DMS153 (cell line): Measurements from ENCODE around the gene SLC4A2.
A peak's percentile ranks its signal among the peaks of the same experiment; 100 is the strongest.

Experiments
- DNase-seq: peaks from one replicate; lab custom pipeline; 2025; lab: John Stamatoyannopoulos, UW

SLC4A2 gene

DNA sequence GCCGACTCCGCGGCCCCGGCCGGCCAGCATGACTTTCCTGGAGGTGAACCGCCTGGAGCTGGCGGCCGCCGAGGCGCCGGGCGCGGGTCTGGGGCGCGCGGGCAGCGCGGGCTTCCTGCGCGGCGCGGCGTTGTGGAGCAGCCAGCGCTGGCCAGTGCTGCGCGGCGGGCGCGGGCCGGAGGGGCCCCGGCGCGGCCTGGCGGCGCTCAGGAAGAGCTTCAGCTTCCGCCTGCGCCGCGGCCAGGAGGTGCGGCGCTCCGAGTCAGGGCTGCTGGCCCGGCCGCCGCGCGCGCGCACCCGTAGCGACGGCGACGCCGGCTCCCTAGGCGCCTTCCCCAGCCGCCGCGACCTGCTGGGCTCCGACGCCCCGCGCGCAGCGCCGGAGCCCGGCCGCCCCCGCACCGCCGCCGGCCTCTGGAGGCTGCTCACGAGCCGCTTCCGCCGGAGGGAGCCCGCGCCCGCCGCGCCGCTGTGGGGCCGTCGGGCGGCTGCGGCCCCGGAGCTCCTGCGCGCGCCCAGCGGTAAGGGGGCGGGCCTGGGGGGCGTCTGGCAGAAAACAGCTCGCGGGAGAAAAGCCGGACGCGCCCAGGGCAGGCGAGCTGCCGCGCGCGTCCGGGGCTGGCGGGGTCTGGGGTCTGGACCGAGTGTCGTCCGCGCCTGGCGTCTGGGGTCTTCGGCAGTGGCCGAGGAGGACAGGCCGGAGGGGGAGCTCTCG, 55.9 kb downstream of the SLC4A2 start:
- DNase-seq = no peak

DNA sequence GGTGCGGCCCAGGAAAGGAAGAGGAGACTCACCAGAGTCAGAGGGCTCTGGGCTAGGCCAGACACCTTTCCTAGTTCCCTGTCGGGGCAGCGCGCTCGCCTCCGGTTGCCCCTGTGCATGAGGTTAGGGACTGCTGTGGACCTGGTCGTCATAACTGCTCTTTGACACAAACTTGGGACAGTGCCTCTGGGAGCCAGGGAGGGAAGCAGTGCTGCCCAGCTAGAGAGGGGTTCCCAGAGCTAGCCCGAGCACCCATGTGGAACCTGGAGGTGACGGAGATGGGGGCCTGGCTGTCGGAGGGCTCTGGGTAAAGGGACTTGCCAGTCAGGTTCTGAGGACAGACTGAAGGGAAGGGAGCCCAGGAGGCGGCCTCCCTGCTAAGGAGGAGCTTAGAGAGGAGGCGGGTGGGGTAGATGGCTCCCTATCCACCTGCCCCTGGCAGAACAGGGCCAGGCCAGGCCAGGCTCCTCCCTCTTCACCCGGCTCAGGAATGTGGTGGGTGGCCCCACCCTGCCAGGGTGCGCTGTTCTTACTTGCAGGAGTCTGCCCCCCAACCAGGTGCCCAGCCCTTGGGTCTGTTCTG, 56.5 kb downstream of the SLC4A2 start:
- no peak for DNase-seq

DNA sequence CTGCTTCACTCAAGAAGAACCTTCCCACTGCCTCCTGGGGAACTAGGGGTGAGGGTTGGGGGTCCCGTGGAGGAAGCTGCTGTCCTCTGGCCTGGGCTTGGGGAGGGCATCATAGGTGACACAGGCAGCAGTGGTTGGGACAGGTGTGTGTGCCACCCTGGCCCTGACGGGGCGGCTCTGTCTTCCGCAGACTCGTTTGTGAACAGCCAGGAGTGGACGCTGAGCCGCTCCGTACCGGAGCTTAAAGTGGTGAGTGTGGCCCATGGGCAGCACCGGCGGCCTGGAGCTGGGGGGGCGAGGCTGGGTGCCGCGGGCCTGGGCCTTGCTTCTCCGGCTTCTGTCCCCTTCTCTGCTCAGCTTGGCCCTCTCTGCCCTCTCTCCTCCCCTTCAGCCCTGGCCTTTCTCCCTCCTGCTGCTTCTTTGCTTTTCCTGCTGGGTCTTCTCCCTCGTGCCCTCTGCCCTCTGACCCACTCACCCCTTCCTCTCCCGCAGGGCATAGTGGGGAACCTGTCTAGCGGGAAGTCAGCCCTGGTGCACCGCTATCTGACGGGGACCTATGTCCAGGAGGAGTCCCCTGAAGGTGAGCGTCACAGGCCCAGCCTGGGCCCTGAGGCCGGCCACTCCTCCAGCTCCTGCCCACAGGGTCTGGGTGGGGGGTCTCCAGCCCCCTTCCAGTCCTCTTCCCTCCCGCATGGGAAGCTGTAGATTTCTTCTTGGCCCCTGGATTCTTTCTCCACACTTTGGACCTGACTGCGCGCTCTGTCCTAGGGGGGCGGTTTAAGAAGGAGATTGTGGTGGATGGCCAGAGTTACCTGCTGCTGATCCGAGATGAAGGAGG, 57.4 kb downstream of the SLC4A2 start:
- no peak for DNase-seq

DNA sequence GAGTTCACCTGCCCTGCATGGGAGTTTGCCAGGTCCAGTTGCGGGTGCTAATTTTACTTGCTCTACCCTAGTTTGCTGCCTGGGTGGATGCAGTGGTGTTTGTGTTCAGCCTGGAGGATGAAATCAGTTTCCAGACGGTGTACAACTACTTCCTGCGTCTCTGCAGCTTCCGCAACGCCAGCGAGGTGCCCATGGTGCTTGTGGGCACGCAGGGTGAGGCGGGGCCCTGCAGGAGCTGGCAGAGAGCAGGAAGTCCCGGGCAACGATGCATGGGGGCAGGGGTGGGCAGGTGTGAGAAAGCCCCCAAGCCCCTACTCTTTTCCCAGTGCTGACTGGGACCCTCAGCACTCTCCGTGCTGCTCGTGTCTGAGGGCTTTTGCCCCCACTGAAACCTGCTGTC, 58.2 kb downstream of the SLC4A2 start:
- no peak for DNase-seq

DNA sequence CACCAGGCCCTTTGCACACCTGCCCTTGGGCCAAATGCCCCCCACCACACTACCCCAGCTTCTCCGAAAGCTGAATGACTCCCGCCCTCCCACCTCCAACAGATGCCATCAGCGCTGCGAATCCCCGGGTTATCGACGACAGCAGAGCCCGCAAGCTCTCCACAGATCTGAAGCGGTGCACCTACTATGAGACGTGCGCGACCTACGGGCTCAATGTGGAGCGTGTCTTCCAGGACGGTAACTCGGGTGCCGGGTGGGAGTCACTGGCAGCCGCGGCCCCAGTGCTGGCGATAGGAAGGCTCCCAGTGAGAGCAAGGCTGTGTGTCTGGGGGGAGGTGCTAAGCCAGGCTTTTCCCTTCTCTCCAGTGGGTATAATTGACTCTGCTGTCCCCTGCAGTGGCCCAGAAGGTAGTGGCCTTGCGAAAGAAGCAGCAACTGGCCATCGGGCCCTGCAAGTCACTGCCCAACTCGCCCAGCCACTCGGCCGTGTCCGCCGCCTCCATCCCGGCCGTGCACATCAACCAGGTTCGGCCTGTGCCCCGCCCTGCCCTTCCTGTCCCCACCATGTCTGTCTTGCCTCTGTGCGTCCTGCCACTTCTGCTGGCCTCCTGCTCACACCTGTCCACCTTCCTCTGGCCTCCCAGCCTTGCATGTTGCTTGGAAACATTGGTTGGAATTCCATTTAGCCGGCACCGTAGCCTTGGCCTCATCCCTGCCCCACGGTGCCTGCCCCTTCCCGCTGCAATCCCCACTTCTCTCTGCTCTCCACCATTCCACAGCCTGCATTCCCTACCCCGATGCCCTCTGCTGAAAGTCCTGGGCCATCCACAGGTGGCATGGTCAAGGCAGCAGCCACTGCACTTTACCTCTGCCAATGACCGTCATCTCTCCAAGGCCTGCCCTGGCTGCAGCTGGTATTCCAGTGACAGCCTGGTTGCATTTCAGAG, 59.0 kb downstream of the SLC4A2 start:
- DNase-seq = no peak

DNA sequence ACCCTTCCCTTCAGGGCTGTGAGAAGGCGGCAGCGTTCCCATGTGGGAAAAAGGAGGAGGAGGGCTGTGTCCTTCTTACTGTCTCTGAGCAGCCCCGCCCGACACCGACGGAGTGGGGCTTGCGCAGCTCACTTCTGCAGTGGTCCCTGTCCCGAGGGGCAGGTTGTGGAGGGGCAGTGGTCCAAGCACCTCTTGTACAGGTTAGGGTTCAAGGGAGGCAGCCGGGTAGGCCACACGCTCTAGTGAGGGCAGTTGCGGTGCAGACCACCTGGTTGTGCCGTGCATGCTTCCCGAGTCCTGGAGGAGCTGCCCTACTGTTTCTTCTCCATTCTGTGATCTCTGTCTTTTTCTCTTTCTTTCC, 59.6 kb downstream of the SLC4A2 start:
- no peak for DNase-seq

DNA sequence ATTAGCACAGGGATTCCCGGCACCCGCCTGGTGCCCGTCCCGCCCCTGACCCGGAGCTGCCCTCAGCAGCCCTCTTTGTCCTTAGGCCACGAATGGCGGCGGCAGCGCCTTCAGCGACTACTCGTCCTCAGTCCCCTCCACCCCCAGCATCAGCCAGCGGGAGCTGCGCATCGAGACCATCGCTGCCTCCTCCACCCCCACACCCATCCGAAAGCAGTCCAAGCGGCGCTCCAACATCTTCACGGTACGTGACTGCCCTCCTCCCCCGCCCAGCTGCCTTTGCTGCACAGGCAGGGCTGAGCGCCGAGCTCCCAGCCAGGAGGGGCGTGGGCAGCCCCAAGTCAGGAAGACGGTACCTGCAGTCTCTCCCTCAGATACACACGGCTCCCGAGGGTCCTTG, 60.5 kb downstream of the SLC4A2 start:
- DNase-seq = no peak

DNA sequence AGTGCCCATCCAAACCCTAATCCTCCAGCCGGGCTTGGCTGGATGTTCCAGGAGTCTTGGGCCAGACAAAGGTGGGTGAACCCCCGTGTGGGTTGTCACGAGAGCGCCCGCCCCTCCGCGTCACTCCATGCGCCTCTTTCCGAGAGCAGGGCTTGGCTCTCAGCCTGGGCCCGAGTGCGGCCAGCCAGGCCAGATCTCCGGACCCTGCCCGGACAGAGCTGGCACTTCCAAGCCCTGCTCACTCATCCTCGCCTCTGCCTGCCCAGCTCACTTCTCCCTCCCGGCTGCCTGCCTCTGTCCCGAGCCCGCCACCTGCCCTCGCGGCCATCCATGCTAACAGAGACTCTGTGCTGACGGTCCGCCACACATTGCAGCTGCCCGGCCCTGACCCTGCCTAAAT, 61.5 kb downstream of the SLC4A2 start:
- no peak for DNase-seq

DNA sequence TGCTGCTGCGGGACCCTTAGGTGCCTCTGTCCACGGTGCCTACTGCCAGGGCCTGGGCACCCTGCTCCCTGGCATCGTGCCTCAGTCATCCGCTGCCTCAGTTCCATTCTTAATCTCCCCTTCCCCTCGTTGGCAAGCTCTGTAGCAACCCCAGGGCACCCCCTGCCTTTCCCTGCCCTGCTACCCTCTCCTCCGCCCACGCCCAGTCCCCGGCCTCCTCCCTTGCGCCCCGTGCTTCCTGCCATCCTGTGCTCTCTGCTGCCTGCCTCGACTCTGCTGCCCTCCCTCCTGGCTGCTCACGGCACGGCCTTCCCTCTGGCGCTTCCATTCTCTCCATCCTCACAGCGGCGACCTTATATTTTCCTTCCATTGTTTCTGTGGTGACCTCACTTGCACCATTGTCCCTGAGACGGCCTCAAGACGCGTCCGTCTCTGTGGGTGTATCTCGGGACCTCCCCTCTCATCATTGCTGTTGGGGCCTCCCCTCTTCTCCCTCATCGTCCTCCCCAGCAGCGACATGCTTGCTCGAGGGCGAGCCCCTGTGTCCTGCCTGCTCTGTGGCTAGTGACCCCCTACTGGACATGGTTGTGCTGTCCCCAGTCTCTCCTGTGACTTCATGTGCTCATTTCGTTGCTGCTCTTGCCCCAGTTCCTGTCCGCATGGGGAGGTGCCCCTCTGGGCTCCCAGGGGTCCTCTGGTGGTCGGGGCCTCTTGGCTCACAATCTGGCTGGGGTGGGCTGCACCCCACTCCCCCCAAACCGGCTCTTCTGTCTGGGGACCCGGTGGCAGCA, 62.2 kb downstream of the SLC4A2 start:
- no peak for DNase-seq

DNA sequence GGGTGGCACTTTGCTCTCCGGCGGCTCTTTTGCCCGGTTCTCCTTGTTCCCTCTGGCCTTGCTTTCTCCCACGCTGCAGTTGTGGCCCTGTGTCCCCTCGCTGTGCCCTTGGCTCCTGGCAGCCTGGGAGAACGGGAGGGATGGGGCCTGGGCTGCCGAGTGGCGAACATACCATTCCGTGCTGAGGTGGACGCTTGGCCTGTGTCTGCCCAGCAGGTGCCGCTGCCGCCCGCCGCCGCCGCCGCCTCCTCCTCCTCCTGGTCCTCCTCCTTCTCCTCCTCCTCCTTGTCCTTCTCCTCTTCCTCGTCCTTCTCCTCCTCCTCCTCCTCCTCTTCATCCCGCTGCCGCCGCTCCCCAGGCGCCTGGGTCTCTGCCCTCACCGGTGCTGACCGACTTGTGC, 62.9 kb downstream of the SLC4A2 start:
- no peak for DNase-seq

DNA sequence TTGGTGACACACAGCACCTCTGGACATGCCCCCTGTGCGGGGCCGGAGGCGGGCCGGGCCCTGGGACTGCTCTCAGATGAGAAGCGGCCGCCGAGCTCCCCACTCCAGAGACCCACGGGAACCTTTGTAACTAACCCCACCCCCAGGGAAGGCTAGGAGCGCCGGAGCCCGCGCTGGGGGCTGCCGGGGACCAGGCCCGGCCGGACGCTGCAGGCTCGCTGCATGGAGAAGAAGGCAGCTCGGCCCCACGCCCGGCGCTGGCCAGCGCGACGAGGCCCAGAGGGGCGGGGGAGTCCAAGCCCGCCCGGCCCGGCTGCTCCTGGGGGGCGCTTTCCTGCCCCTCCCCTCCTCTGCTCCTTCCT, 63.4 kb downstream of the SLC4A2 start:
- DNase-seq = no peak

DNA sequence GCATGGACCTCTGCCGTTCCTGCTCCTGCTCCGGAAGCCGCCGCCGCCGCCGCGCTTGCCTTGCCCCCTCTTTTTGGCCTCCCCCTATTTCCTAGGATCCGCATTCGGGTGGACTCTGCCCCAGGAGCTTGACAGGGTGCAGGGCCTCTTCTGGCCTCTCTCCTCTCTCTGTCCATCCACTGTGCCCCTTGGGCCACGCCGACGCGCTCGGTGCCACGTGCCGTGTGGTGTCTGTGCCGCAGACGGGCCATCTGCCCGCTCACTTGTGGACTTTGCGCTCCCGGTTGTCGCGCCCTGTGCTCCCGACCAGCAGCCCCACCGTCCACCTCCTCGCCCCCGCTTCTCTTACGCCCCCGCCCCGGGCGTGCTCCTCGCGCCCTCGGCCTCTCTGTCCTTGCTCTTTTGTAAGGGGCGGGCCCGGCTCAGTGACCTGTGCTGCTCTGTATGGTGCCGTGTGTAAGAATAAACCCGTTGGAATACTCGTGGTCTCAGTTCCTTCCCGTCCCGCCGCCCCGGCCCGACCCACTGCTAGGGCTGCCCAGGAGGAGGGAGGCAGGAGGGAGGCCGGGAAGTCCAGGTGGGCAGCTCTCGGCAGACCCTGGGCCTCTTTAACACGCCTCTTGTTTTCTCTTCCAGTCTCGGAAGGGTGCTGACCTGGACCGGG, 63.9 kb downstream of the SLC4A2 start:
- DNase-seq = no peak

DNA sequence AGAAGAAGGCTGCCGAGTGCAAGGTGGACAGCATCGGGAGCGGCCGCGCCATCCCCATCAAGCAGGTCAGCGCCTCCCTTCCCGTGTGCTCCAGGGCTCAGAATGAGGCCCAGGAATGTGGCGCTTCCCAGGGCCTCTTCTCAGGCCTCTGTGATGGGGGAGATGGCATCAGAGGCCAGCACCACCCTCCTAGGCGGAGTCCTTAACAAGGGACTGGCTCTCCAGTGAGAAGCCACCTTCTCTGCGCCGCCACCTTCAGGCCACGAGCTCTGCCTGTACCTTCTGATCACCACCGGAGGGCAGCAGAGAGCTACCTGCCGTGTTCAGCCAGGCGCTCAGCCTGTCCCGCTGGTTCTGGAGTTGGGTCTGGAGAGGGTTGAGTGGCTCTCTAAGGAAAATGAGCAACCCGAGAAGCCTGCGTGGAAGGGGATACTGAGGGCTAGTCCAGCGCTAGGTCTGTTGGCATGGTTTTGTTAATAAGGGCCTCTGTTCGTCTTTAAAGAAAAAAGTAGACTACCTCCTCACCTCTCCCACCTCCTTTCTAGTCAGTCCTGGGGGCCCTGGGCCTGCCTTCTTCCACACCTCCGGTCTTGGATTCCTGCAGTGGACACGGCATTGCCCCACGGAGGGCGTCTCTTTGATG, 64.6 kb downstream of the SLC4A2 start:
- DNase-seq = peak; percentile 44

DNA sequence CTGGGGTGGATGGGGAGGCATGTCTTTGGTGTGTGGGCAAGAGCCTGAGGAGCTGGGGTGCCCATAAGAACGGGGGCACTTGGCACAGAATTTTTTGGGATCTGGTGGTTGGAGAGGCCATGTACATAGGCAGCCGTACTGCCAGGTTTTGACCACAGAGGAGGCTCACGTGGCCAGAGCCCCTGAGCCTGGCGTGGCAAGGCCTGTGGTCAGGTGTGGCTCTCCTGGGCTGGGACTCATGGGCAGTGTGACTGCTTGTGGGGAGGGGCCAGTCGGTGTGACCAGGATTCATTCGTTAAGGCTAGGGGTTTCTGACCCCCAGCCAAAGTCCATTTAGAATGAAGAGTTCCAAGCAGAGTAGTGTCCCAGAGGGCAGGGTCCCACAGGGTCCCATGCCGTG, 65.1 kb downstream of the SLC4A2 start:
- DNase-seq = no peak

DNA sequence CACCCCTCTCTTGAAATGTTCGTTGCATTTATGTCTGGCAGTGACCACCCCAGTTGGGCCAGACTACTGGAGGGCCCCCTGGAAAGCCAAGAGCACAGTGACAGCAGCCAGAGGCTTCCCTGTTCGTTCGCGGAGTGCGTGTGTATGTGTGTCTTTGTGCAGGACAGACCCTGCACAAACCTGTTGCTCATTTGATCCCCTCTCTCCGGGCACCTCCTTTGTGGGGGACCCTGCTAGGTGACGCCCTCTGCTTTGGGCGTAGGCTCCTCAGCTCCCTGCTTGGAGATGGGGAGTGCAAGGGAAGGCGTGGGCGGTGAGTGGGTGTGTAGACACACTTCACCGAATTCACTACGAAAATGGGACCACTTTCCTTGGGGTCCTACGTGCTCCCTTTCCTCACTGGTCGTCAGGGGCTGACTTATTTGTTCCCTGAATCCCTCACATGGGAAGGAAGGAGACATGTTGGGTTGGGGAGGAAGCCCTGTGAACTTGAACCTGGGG, 65.6 kb downstream of the SLC4A2 start:
- DNase-seq = no peak

DNA sequence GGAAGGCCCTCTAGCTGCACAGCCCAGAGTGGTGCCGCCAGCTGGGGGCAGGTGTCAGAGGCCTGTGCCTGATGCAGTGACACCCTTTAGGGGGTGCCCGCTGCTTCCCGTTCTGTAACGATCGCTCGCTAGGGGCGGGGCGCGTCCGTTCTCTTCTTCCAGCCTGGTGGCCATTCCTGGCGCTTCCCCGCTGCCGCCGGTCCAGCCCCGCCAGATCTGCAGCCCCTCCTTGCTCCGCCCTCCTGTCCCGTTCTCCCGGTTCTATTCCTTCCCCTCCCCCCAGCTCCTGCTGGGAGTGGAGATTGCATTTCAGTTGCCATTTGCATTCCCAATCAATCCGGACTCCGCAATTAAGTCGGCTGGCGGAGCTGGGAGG, 66.1 kb downstream of the SLC4A2 start:
- DNase-seq = no peak

DNA sequence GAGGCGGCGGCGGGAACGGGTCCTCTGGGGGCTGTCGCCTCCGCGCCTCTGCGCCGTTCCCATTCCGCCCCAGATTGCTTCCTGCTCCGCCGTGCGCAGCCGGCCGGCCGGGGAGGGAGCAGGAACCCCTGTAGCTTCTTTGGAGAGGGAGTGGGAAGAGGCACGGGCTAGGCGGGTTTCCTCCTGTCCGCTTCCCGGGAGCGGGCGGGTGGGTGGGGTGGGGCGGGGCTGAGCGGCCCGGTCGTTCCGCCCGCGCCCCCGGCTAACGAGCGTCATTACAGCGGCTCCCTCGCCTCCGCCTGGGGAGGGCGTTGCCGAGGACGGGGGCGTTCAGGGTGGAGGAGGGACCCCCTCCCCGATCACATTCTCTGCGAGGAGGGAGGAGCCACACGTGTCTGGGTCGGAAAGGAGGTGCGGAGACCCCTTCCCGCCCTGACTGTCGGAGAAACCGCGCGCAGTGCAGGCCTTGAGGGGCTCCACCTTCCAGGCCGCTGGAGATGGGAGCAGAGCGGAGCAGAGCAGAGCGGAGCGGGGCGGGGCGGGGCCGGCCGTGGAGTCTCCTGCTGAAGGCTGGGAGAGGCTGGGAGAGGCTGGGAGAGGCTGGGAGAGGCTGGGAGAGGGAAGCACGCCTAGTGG, 66.6 kb downstream of the SLC4A2 start:
- no peak for DNase-seq
